Muscle layer of colon (tissue), 2 donors: ENCODE measurements around the gene ZNF660.
A peak's percentile ranks its signal among the peaks of the same experiment; 100 is the strongest.
"Not testable (repeated sequence)": the region's sequence is repeated elsewhere in the genome, so short reads cannot be mapped to it uniquely, and the experiment has no call there.

Source experiments
- H3K27ac ChIP-seq: one replicate; pipeline ENCODE4 v1.7.0; 2013; ENCODE audit warnings: low read depth, mild to moderate bottlenecking, low read length, moderate library complexity
- H3K27me3 ChIP-seq, 2 donors: one replicate each; pipeline ENCODE4 v1.7.0; 2013; ENCODE audit warnings: low read length in 2 of 2, mild to moderate bottlenecking in 2 of 2; ENCODE audit not compliant: insufficient read depth in 2 of 2, control insufficient read depth in 1 of 2
- H3K36me3 ChIP-seq: one replicate; pipeline ENCODE4 v1.7.0; 2013; ENCODE audit warnings: mild to moderate bottlenecking, low read length; ENCODE audit not compliant: insufficient read depth
- H3K4me1 ChIP-seq: one replicate; pipeline ENCODE4 v1.7.0; 2013; ENCODE audit warnings: mild to moderate bottlenecking, low read length; ENCODE audit not compliant: insufficient read depth
- H3K4me3 ChIP-seq, 2 donors: one replicate each; pipeline ENCODE4 v1.7.0; 2013; ENCODE audit warnings: low read length in 2 of 2, low read depth in 1 of 2, mild to moderate bottlenecking in 1 of 2, moderate library complexity in 1 of 2
- H3K9ac ChIP-seq: one replicate; pipeline ENCODE4 v1.7.0; 2013; ENCODE audit warnings: low read length
- H3K9me3 ChIP-seq: one replicate; pipeline ENCODE4 v1.7.0; 2013; ENCODE audit warnings: mild to moderate bottlenecking, low read length
- donor health status: abdominal sarcoma.
- donor health status: Adenocarcinoma of cecum.

Gene ZNF660

DNA sequence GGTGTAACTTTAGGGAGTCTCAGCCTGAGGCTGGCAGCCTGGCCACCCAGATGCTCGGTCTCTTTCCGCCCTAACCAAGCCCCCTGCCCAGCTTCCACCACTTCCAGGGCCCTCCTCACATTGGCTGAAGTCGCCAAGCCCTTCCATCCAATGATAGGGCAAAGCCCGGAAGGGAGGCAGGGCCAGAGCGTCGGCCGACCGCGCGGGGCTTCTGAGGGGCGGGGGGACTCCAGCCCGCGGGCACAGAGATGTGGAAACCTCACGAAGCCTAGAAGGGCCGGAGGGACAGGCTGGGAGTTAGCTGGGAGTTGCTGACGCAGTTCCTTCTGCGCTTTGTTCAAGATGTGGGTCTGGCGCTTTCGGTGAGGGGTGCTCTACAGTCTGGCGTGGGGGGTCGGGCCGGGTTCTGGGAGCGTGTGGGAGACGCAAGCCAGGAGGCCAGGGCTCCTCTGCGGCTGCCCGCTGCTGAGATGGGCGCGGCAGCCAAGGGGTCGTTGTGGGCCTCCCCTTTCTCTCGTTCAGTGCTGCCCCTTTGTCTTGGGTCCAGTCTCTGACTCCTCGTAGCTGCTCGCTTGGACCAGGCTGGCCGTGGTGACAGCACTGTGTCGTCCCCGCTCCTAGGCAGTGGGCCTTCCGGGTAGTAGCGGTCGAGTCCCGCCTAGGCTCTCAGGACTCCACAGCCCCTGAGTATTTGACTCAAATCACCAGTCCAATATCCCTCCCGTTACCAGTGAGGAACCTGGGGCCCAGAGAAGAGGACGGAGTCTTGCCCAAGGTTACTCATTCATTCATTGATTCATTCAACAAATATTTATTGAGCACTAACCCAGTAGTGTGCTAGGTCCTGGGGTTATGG is at the start of gene ZNF660:
ZNF660 (plus strand) TSS at position 319 of the 856 bp plus-strand sequence. CDS start 9,230 bp downstream, outside the sequence.
- H3K27me3 ChIP-seq = peaks cover 0 to 4% of the 10 kb centered on the region in 2 donors
- H3K4me1 ChIP-seq = peaks cover 15% of the 10 kb centered on the region
- H3K36me3 ChIP-seq = peaks cover 18% of the 10 kb centered on the region
- no peaks in the 10 kb centered on the region for H3K9me3 ChIP-seq
- peak within 1 kb of the TSS; percentile 57 for H3K27ac ChIP-seq
- H3K4me3 ChIP-seq = peak within 1 kb of the TSS; percentile 62 to 78
- H3K9ac ChIP-seq = peak within 1 kb of the TSS; percentile 87

- no peak overlapping the region for H3K9ac ChIP-seq
- no peak overlapping the region for H3K4me3 ChIP-seq
- H3K27ac ChIP-seq = no peak overlapping the region
- no peaks in the 10 kb centered on the region for H3K9me3 ChIP-seq
- no peaks in the 10 kb centered on the region for H3K36me3 ChIP-seq
- H3K27me3 ChIP-seq = no peaks in the 10 kb centered on the region
- no peaks in the 10 kb centered on the region for H3K4me1 ChIP-seq
Measured at GRCh38 chr3:44535364-44535763, 49.4 kb upstream of the ZNF660 start.

DNA sequence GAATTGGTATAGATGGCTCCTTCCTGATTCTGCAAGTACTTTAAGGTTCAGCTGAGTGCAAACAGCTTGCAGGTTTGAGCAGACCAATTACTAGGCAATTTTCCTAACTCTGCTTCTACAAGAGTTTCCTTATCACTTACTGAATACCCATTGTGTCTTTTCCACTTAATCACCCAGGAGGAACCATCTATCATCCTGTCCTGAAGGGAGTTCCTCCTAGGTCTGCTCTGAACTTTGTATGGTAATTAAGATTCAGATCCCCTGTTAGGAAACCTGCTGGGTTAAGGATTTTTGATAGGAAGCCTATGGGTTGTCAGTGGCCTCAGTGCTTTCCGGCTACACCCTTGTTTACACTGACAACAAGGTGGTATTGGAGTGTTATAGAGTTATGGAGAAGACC is 40.0 kb upstream of the ZNF660 start:
- H3K36me3 ChIP-seq, H3K9ac ChIP-seq, H3K4me1 ChIP-seq, H3K4me3 ChIP-seq, H3K27ac ChIP-seq, H3K27me3 ChIP-seq, H3K9me3 ChIP-seq: not testable (repeated sequence)

DNA sequence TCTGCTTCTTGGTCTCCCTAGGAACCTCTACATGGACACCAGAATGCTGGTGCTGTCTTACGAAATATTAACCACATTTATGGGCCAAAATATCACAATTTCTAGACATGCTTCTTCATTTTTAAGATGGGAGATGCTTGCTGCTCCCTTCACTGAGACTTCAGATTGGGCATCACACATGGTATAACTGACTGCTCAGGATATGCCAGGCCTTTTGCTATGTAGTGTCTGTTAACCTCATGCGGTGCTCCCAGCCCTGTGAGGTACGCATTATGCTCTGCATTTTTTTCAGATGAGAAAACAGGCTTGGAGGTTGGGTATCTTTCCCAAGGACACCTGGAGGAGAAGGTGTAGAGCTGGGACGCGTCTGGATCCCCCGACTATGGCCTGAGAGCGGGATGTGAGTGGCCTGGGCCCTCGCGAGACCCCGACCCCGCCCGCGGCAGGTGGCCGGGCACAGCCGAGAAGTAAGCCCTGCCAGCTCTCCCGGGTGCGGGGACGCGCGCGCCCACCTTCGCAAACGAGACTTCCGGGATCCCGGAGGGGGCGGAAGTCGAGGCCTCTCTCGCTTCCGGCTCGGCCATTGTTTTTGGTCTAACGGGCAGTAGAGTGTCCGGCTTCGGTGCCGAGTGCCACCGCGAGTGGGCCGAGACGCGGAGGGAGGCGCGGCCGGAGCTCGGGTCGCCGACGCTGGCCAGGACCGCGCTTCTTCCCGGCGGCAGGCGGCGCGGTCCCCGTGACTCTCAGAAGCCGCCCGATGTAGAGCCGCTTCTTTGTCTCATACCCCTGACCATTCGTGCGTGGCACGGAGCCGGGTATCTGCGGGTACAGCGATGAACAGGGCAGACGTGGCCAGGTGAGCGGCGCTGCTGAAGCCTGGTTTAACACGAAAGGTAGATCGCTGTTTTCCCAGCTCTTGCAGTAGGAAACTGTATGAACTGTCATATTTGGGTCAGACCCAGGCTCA is 29.9 kb upstream of the ZNF660 start, which contains the start of gene ZKSCAN7:
ZKSCAN7 (plus strand) TSS at position 568 of the 967 bp plus-strand sequence. CDS start 1,855 bp downstream, outside the sequence.
- peaks cover 3% of the 10 kb centered on the region for H3K36me3 ChIP-seq
- H3K4me3 ChIP-seq = peak within 1 kb of the TSS; percentile 31 to 75
- H3K27me3 ChIP-seq = peaks cover 0 to 4% of the 10 kb centered on the region in 2 donors
- peak within 1 kb of the TSS; percentile 32 for H3K9ac ChIP-seq
- peaks cover 21% of the 10 kb centered on the region for H3K4me1 ChIP-seq
- H3K9me3 ChIP-seq = no peaks in the 10 kb centered on the region
- peak within 1 kb of the TSS; percentile 69 for H3K27ac ChIP-seq

- peaks cover 6% of the 10 kb centered on the region for H3K36me3 ChIP-seq
- peaks cover 0 to 4% of the 10 kb centered on the region in 2 donors for H3K27me3 ChIP-seq
- no peaks in the 10 kb centered on the region for H3K9me3 ChIP-seq
- no peak overlapping the region for H3K27ac ChIP-seq
- peaks cover 21% of the 10 kb centered on the region for H3K4me1 ChIP-seq
- H3K4me3 ChIP-seq = peak overlapping the region; percentile 31 to 75
- peak overlapping the region; percentile 32 for H3K9ac ChIP-seq
Measured at GRCh38 chr3:44555723-44556122, 29.0 kb upstream of the ZNF660 start.

- no peak overlapping the region for H3K27ac ChIP-seq
- H3K4me1 ChIP-seq = peaks cover 21% of the 10 kb centered on the region
- no peak overlapping the region for H3K9ac ChIP-seq
- H3K27me3 ChIP-seq = peaks cover 0 to 3% of the 10 kb centered on the region in 2 donors
- H3K4me3 ChIP-seq = no peak overlapping the region
- peaks cover 12% of the 10 kb centered on the region for H3K36me3 ChIP-seq
- H3K9me3 ChIP-seq = no peaks in the 10 kb centered on the region
Measured at GRCh38 chr3:44557074-44557473, 27.7 kb upstream of the ZNF660 start.

DNA sequence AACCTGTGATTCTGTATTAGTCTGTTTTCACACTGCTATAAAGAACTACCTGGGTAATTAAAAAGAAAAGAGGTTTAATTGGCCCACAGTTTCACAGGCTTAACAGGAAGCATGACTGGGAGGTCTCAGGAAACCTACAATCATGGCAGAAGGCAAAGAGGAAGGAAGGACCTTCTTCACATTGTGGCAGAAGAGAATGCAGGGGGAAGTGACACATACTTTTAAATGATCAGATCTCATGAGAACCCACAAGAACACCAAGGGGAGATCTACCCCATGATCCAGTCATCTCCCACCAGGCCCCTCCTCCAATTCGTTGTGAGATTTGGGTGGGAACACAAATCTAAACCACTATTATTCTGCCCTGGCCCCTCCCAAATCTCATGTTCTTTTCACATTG is 23.7 kb upstream of the ZNF660 start:
- H3K4me3 ChIP-seq = no peak overlapping the region
- H3K4me1 ChIP-seq = peaks cover 8% of the 10 kb centered on the region
- H3K27ac ChIP-seq = no peak overlapping the region
- H3K9me3 ChIP-seq = no peaks in the 10 kb centered on the region
- H3K27me3 ChIP-seq = no peaks in the 10 kb centered on the region
- no peak overlapping the region for H3K9ac ChIP-seq
- H3K36me3 ChIP-seq = peaks cover 23% of the 10 kb centered on the region

GRCh38 chr3:44562147-44562546 is 22.6 kb upstream of the ZNF660 start:
- H3K36me3 ChIP-seq = peaks cover 24% of the 10 kb centered on the region

DNA sequence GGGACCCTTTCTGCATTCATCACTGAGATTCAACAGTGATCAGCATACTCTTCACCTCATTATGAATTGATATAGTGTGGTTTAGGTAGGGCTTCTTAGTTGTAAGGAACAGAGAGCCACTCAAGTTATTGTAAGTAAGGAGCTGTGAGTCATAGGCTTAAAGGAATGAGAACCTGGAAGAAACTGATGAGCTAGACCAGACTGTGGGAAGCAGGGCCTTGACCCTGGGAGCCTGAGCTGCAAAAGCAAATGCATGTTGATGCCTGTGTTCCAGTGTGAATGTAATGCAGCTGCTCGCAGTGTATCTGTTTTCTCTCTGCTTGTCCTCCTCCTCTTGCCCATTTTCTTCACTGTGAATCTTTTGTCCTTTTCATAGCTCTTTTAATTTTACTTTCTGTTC is 16.2 kb upstream of the ZNF660 start:
- H3K9ac ChIP-seq = no peak overlapping the region
- H3K27ac ChIP-seq = no peak overlapping the region
- H3K4me1 ChIP-seq = no peaks in the 10 kb centered on the region
- peaks cover 42% of the 10 kb centered on the region for H3K36me3 ChIP-seq
- no peaks in the 10 kb centered on the region for H3K27me3 ChIP-seq
- H3K9me3 ChIP-seq = peaks cover 7% of the 10 kb centered on the region
- H3K4me3 ChIP-seq = no peak overlapping the region

More at GRCh38 chr3:44562147-44562546, 22.6 kb upstream of the ZNF660 start:
- Histone ChIP-seq H3K9ac (no peak overlapping the region), H3K9me3 (no peaks in the 10 kb centered on the region), H3K27me3 (no peaks in the 10 kb centered on the region), H3K4me3 (no peak overlapping the region), H3K4me1 (no peaks in the 10 kb centered on the region), H3K27ac (no peak overlapping the region)

GRCh38 chr3:44571024-44571423 is 13.7 kb upstream of the ZNF660 start:
- H3K27ac ChIP-seq = no peak overlapping the region
- H3K9me3 ChIP-seq = peaks cover 7% of the 10 kb centered on the region
- peaks cover 32% of the 10 kb centered on the region for H3K36me3 ChIP-seq
- no peak overlapping the region for H3K4me3 ChIP-seq
- H3K4me1 ChIP-seq = no peaks in the 10 kb centered on the region
- no peaks in the 10 kb centered on the region for H3K27me3 ChIP-seq
- H3K9ac ChIP-seq = no peak overlapping the region

DNA sequence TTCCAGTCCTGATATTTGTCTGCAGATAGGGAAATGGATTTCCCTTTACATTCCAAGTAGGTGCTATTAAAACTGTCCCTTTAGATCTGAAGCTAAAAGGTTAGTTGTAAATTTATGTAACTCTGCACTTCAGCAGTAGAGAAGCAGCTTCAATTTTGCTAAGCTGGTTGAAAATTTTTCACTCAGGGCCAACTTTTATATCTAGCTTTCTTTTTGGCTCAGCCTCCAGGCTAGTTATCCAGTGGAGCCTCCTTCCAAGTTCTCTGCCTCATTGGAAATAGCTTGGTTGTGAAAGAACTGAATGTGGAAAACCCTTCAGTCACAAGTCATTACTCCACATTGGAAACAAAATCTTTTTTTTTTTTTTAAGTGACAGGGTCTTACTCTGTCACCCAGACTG is 8.2 kb upstream of the ZNF660 start:
- Histone ChIP-seq H3K9me3 (no peaks in the 10 kb centered on the region), H3K36me3 (no peaks in the 10 kb centered on the region), H3K9ac (no peak overlapping the region), H3K27me3 (peaks cover 0 to 1% of the 10 kb centered on the region in 2 donors), H3K27ac (no peak overlapping the region), H3K4me3 (no peak overlapping the region), H3K4me1 (no peaks in the 10 kb centered on the region)
